CD4-positive, alpha-beta T cell treated with Interleukin-4 for 4 hours (primary cell): ENCODE results near the gene ZNF512B.
A peak's percentile ranks its signal among the peaks of the same experiment; 100 is the strongest.

Experiments used
- DNase-seq: peaks from one replicate; pipeline ENCODE4 v3.0.0-alpha.2; 2020

Gene ZNF512B, protein sequence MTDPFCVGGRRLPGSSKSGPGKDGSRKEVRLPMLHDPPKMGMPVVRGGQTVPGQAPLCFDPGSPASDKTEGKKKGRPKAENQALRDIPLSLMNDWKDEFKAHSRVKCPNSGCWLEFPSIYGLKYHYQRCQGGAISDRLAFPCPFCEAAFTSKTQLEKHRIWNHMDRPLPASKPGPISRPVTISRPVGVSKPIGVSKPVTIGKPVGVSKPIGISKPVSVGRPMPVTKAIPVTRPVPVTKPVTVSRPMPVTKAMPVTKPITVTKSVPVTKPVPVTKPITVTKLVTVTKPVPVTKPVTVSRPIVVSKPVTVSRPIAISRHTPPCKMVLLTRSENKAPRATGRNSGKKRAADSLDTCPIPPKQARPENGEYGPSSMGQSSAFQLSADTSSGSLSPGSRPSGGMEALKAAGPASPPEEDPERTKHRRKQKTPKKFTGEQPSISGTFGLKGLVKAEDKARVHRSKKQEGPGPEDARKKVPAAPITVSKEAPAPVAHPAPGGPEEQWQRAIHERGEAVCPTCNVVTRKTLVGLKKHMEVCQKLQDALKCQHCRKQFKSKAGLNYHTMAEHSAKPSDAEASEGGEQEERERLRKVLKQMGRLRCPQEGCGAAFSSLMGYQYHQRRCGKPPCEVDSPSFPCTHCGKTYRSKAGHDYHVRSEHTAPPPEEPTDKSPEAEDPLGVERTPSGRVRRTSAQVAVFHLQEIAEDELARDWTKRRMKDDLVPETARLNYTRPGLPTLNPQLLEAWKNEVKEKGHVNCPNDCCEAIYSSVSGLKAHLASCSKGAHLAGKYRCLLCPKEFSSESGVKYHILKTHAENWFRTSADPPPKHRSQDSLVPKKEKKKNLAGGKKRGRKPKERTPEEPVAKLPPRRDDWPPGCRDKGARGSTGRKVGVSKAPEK

DNA sequence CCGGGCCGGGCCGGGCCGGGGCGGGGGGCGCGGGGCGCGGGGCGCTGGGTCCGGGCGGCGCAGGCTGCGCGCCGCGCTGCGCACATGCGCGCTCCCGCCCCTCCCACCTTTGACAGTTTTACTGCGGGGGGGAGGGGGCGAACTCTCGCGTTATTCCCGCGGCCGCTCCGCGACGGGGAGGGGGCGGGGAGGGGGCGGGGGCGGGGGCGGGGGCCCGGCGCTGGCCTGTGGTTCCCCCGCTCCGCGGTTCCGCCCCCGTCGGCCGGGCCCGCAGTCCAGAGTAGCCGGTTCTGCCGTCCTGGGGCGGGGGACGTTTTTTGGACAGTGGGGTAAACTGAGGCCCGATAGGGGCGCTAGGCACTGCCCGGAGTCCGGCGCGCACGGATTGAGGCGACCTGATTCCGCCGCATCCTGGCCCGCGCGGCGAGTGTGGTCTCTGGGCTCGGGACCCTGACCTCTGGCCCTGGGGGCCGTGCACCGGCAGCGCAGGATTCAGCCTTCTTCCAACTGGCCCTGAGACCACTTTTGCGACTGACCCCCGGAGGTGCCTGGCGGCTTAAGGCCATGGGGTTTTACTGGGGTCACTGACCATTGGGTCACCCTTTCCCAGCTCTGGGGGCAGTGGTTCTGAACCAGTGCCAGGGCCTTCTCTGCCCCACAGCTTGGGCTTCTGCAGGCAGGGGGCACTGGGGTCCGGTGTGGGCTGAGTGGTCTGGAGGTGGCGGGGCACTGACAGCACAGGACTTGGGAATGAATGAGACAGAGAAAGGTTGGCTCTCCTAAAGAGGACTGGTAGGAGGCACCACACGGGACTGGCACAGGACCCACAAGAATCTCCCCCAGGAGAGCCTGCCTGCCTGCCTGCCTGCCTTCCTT, at the start of gene ZNF512B:
Gene ZNF512B, minus strand, starts transcription at position 93 of the 876 bp plus-strand sequence. CDS start 1,980 bp downstream, outside the sequence.
- DNase-seq: peak; percentile 56

- DNase-seq: no peak
Measured at GRCh38 chr20:64015635-64016034, 45.9 kb upstream of the ZNF512B start.

- peak; percentile 49 for DNase-seq
Measured at GRCh38 chr20:64012385-64013154, 42.8 kb upstream of the ZNF512B start.

GRCh38 chr20:64011366-64011779, 41.6 kb upstream of the ZNF512B start:
- DNase-seq: no peak

GRCh38 chr20:64010711-64011237, 41.0 kb upstream of the ZNF512B start:
- no peak for DNase-seq

GRCh38 chr20:64009811-64010387, 40.2 kb upstream of the ZNF512B start:
- no peak for DNase-seq

DNA sequence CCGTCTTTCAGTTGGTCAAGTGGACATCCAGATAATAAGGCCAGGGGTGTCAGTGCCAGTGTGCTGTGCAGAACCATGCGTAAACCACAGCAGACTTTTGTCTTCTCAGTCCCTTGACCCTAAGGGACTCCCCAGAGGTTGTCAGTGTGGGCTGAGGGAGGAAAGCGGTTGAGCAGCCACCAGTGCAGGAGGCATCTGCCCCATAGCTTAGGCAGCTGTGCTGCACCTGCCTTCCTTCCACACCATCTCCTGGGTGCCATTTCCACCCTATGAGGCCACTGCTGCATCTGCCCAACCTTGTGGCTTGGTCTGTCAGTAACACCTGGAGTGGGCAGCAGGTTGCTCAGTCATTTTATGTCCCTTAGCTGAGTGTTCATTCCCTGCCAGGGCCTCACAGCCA, 37.2 kb upstream of the ZNF512B start:
- no peak for DNase-seq

DNA sequence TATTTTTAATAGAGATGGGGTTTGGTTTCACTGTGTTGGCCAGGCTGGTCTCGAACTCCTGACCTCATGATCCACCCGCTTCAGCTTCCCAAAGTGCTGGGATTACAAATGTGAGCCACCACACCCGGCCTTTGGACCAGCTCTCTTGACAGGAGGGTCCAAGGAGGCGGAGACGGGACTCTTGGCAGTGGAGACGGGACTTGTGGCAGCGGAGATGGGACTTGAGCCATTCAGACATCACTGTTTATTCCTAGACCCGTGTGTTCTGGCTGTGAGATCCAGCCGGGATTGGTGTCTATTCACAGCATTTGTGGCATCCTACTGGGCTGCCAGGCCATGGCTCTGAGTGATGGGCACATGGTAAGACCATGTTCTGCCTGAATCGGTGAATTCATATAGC, 36.8 kb upstream of the ZNF512B start:
- no peak for DNase-seq

- no peak for DNase-seq
Measured at GRCh38 chr20:64005394-64005793, 35.7 kb upstream of the ZNF512B start.

DNA sequence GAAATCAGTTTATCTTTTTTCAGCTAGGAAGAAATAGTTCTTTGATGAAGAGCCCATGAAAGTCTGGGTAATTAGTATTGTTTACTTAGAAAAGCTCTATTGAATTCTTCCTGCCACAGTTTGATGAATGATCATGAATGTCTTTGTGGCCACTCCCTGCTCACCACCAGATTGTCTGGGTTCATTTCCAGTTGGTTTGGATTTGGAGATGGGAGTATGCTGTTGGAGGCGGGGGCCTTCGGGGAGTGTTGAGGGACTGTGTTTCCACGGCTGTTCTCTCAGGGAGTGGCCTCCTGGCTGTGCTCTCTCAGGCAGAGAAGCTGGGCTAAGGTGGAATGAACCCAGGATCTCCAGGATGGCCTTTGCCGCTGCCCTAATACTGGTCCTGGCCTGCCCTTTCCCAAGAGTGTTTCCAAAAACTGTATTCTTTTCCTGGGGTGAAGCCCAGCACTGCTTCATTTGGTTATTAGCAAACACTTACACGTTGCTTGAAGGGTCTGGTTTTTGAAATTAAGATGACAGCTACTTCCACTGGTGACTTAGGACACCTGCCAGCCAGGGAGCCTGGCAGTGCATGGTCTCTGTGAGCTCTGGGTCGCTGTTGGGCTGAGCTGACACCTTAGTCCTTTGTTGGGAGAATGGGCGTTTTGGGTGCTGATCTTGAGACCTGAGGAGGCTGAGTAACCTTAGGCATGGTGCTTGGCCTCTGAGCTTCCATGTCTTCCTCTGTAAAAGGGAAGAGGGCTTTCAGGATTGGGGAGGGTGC, 34.4 kb upstream of the ZNF512B start:
- no peak for DNase-seq

- DNase-seq: no peak
Measured at GRCh38 chr20:64001607-64002011, 31.9 kb upstream of the ZNF512B start.

GRCh38 chr20:64000906-64001305, 31.2 kb upstream of the ZNF512B start:
- DNase-seq: no peak

DNA sequence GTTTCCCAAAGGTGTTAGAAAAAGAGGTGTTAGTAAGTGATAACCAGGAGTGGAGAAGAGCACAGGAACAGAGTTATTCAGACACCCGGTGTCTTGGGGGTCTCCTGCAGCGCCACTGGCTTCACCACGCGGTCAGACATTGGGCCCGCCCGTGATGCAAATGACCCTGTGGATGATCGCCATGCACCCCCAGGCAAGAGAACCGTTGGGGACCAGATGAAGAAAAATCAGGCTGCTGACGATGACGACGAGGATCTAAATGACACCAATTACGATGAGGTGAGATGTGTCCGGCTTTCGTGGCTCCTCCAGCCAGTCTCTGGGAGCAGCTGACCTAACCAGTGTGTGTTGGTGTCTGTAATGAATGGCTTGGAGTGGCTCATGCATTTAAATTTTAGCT, 13.2 kb upstream of the ZNF512B start:
- no peak for DNase-seq

GRCh38 chr20:63980806-63981728, 11.3 kb upstream of the ZNF512B start, which contains the start of gene PRPF6:
TSS of gene PRPF6 (plus strand) at chr20:63981132. CDS start at chr20:63981246, 114 bp downstream.
- peak; percentile 94 for DNase-seq

DNA sequence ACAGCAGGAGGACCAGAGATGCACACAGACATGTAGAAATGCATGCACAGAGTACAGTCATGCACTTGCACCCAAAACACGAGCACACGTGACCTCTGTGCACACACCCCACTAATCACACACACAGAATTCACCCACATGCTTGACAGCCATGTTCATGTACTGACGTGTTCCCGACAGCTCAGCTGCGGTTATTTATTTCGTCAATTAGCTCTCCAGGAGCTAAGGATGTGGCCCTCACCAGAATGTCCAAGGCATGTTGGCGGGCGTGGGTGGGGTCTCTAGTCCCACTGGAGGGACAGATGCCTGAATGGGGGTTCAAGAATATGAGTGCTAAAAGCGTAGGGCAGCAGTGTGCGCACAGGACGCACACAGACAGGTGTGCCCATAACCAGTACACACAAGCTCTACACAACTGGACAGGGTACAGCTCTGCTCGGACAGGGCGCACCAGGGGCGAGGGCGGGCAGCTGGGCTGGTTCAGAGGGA, 10.6 kb upstream of the ZNF512B start:
- DNase-seq: peak; percentile 53

DNA sequence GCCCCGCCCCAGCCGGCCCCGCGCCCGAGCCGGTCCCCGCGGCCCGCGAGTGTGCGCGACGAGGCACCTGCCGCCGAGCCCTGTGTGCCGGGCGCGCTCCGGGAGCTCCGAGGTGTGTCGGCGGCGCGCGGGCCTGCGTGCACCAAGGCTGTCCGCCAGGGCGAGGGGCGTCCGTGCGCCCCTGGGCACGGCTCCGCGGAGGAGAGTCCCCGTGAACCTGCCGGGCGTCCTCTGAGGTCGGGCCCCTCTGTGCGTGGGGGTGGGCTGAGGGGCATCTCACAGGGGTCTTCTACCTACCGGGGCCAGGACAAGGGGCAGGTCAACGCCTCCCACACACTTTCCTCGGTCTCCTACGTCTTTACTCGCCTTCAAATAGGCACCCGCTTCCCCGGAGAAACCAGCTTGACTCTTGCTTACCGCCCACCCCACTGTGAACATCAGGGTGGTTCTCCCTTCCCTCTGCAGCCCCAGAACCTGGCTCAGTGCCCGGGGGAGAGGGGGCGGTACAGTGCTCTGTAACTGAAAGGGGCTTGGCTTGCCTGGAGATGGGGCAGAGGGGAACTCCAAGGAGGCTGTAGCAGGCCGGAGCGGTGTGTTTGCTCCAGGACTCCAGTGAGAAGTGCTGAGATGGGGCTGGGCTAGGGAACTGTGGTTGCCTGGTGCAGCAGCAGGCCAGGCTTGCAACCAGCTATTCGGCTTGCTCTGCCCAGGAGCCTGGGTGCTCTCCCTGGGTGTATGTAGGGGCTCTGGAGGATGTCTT, 10.0 kb upstream of the ZNF512B start, which contains the start of gene SAMD10:
Gene SAMD10, minus strand, starts transcription at position 86 of the 760 bp plus-strand sequence. CDS start 175 bp downstream, outside the sequence.
- DNase-seq: peak; percentile 58

- no peak for DNase-seq
Measured at GRCh38 chr20:63979229-63979556, 9.5 kb upstream of the ZNF512B start.
